GM18526 (cell line): Measurements from ENCODE around the gene HERC2.

Experiments used
- POLR2A ChIP-seq: IDR thresholded peaks from 3 replicates; pipeline ENCODE4 v1.6.1; 2011; ENCODE audit not compliant: insufficient read length; ENCODE audit errors: extremely low read depth

HERC2 gene

DNA sequence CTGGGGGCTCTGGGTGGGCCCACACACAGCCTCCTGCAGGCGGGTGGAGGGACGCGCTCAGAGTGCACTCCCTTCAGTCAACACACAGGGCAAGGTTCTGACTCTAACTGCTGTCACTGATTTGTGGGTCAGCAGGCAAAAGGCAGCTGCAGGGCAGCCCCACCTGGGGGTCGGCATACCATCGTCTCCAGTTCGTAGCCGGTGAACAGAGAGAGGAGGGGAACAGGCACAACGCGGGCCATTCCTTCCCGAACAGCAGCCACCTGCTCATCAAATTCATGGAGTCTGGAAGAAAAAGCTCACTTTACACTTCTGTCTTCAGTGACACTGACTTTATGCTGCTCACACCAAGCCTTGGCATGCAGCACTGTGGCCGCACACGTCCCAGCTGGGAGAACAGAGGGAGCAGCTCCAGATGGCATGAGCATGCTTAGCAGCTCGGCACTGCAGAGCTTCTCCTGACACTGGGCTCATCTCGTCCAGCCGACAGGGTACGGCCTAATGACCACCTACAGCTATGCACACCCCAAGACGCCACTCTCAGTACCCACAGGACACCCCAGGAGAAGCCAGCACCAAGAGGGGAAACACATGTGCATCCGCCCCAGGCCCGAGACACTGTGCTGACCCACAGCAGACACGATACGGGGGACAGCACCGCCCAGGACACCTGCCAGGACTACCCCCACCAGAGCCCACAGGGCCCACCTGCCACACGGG is 208.4 kb downstream of the HERC2 start:
- TF ChIP-seq POLR2A: no peak

DNA sequence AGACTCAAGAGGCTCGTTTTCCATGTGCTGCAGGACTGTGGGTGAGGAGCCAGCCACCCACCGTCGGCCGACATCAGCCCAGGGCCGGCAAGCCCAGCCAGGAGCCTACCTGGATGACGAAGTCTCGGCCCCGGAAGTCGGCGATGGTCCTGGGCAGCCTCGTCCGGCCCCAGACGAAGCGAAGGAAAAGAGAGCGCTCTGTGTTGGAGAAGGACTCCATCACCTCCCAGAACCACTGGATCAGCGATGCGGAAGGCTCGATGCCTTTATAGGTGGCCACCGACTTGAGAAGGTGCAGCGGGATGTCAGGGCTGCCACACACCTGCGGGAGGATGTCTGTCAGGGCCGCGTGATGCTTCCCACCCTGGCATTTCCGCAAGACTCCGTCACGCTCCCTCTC is 209.0 kb downstream of the HERC2 start:
- TF ChIP-seq POLR2A: no peak

DNA sequence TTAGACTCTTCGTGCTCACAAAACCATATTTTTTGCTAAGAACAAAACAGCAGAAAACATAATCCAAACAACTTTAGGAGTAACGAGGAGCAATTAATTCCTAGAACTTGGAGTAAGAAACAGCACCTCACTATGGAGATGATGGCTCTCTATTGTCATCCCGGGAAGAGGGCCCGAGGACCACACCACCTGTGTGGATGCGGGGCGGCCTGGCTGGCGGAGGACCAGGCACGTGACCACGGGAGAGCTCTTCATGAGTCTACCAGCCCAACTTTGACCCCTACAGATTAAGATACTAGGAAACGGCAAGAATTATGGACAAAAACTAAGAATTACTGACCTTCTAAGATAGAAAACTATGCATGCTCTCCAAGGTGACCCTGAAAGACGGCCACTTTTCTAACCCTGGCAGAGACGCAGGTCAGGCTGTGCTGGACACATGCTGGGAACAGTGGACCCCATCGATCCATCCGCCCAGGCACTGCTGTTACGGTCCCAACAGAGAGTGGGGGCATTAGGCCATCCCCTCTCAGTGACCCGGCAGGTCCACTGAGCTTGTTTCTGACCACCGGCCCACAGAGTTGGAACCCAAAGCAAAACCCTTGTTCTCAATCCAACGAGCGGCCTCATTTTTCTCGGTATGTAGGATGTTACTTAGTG is 209.7 kb downstream of the HERC2 start:
- TF ChIP-seq POLR2A: no peak

DNA sequence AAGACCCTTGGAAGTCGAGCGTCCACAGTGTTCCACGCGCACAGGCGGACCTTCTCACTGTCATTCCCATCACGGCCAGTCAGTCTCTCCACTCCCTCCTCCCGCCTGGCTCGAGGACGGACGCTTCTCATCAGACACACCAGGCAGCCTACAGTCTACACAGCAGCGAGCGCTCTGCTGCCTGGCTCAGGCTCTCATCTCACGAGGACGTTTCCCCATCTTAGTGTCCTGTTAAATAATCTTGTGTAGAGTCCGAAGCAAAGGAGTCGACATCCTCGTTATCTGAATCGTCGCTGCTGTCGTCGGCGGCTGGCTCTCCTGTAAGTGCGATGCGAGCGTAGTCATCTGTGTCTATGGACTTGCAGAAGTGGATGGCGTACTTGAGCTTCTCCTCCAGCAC is 210.4 kb downstream of the HERC2 start:
- TF ChIP-seq POLR2A: no peak

DNA sequence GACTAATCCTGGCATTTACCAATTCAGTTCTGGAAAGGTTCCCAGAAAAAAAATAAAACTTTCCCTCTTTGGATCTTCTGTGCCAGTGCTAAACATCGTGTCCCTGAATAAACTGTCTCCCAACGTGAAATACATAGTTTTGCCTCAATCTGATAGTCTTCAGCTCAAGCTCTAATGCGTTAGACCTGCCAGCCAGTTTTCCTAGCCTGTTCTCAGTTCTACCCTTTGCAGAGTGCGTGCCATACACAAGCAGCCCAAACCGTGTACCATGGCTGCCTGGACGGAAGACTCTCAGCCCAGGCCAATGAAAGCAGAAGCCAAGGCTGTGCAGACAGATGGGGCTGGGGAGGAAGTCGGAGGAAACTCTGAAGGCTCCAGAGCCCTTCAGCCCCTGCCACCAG is 211.5 kb downstream of the HERC2 start:
- no peak for TF ChIP-seq POLR2A

DNA sequence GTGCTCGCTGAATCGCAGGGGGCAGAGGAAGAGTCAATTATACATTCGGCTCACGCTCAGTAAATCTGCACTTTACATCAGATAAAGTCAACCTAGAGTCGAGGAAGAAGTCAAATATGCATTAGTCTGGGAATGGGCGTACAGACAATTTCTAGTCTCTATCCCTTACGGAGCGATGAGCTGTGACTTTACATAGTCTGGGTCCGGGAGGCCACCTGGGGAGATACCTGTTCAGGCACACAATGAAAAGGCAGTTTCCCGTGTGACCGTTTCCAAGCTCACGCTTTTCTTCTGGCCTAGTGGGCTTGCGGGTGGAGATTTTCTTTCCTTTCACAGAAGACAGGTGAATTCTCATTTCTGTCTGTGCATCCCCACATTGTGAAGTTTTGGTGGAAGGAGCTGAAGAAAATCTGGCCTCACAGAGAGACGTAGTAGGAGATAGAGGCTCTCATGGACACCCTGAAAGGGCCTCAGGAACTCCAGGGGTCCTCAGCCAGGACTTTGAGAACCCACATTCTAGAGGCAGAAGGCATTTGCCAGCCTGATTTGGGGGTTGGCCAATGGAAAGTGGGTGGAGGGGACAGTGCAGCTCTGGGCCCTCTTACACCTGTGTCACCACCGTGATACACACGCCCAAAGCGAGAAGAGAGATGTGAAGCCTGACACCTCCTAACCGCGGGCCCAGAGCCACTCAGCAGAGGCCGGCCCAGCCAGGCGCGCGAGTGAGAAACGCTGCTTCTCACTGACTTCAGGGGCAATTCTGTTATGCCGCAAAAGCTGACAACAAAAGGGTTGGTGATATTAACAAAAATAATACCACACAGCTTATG is 212.1 kb downstream of the HERC2 start:
- no peak for TF ChIP-seq POLR2A

DNA sequence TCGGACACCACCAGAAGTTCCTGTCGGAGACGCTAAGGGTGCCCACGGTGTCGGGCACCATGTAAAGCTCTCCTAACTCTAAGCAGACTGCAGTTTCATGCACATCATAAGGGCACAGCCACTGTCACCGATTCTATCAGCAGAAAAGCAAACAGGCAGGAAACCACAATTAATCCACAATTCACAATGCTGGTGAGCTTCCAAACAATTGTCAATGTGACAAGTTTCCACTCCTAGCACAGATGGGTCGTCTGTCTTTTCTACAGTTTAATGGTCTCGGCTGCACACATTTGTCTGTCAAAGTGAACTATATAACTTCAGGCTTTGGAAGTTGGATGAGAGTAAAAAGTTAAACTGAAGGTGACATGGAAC is 214.1 kb downstream of the HERC2 start:
- no peak for TF ChIP-seq POLR2A

DNA sequence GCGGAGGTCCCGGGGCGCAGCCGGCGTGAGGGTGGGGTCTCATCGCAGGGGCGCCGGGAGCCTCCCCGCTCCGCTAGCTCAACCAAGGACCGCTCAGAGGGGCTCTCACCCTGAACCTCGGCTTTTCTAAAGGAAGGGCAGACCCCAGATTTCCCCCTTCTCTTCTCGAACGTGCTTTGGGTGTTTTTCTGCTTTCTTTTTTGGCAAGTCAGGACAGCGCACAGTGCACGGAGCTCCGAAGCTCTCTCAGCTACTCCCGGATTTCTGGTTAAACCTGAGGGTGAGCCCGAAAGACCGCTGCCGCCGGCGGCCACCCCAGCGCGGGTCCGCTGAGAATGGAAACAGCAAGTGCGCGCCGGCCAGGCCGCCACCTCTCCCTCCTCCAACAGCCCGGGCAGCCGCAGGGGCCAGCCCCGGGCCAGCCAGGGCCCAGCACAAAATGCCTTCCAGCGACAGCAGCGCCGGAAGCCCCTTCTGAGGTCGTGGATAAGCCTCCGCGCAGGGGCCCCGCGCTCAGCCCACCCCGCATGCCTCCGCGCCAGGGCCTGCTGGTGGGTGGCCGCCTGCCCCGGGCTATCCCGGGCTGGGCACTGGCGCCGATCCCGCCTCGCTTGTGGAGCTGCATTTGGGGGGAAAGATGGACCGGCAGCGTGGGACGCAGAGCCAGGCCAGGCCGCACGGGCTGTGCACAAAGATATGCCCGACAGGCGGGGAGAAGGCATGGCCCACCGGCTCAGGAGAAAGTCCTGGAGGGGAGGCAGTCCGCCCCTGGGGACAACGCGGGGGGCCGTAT is 214.7 kb downstream of the HERC2 start:
- TF ChIP-seq POLR2A: no peak

DNA sequence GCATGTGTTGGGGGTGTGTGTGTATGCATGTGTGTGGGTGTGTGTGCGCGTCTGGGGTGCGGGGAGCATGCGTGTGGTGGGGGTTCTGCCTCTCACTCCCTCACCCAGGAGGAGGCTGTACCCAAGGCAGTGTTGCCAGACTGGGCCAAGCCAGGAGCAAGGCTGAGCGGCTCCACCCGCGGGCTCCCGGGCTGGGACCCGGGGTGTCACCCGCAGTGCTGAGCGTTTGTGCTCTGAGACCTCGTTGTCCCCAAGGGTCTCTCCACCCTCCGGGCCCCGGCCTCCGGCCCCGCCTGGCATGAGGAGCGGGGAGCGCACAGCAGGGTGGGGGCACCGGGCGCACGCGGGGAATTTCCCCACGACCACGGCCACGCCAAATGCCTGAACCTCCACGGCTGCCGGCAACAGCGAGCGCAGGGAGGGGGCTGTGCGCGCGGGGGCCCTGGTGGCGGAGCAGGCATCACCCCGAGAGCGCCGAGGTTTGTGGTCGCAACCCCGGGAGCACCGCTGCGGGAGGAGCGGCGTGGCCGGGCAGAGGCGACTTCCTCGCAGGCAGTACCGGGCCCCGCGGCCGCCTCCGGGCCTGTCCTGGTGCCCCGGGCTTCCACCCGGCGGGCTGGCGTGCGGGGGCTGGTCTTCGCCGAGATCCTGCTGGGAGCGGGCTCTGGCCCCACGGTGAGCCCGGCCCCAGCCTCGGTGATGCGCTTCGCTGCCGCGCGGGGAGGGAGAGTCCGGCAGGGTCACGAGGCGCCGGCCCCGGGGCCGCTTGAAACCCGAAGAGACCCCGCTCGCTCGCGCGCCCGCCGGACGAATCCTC is 215.5 kb downstream of the HERC2 start:
- TF ChIP-seq POLR2A: no peak

DNA sequence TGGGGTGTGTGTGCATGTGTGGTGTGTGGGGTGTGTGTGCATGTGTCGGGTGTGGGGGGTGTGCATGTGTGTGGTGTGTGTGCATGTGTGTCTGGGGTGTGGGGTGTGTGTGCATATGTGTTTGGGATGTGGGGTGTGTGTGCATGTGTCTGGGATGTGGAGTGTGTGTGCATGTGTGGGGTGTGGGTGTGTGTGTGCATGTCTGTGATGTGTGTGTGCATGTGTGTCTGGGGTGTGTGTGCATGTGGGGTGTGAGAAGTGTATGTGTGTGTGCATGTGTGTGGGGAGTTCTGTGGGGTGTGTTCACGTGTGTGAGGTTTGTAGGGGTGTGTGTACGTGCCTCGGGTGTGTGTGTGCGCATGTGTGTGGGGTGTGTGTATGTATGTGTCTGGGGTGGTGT is 216.2 kb downstream of the HERC2 start:
- TF ChIP-seq POLR2A: no peak

DNA sequence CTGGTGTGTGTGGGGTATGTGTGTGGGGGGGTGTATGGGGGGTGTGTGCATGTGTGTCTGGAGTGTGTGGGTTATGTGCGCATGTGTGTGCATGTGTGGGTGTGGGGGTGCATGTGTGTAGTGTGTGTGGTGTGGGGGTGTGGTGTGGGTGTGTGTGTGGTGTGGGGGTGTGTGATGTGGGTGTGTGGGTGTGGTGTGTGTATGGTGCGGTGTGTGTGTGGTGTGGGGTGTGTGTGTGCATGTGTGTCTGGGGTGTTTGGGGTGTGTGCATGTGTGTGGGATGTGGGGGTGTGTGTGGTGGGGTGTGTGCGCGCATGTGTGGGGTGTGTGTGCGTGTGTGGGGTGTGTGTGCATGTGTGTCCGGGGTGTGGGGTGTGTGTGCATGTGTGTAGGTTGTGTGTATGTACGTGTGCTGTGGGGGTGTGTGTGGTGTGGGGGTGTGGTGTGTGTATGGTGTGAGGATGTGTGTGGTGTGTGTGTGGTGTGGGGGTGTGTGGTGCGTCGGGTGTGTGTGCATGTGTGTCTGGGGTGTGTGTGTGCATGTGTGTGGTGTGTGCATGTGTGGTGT is 216.7 kb downstream of the HERC2 start:
- TF ChIP-seq POLR2A: no peak

DNA sequence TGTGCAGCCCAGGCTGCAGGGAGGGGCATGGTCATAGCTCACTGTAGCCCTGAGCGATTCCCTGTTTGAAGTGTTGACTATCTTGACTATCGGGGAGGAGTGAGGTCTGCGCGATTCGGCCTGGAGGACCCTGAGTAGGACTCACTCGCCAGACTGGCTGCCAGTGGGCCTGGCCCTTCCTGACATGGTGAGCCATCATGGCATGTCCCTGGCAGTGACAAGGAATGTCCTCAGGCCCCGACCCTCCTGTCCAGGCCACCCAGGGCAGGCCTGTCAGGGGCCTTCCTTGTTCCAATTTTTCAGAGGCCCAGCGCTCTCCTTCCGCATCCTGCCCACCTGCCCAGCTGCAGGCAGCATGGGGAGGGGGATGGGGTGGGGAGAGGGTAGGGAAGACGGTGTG is 217.7 kb downstream of the HERC2 start:
- no peak for TF ChIP-seq POLR2A

DNA sequence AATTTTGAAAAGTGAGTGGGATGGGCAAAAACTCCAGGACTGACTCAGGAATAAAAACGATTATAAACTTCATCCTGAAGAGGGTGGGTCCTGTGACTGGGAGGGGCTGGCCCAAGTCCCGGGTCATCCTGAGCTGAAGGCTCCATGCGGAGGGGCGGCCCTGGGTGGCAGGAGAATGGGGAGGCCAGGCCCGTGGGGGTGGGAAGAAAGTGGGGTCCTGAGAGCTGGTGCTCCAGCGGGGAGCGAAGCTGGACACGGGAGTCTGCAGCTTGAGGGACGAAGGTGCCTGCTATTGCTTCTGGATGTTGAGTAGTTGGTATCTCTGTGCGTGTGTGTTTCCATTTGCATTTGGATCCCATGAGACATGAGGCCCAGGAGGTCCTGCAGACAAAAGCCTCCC is 218.1 kb downstream of the HERC2 start:
- TF ChIP-seq POLR2A: no peak

DNA sequence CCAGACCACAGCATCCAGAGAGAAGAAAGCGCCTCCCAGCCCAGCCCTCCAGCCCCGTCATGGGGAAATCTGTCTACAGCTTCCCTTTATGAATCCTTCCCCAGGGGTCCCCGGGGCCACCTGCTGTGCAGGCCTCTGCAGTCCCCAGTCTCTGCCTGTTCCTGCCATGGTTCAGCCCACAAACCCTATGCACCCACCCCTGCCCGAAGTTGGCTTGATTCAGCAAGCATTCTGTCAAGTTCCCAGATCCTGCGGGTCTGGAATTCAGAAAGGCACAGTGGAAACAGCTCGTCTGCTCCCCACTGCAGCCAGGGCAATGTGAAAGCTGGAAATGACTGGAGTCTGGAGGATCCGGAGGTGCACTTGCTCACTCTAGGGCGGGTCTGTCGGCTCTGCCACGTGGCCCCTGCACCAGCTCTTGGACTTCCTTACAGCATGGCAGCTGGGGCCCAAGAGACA is 220.0 kb downstream of the HERC2 start:
- TF ChIP-seq POLR2A: no peak

DNA sequence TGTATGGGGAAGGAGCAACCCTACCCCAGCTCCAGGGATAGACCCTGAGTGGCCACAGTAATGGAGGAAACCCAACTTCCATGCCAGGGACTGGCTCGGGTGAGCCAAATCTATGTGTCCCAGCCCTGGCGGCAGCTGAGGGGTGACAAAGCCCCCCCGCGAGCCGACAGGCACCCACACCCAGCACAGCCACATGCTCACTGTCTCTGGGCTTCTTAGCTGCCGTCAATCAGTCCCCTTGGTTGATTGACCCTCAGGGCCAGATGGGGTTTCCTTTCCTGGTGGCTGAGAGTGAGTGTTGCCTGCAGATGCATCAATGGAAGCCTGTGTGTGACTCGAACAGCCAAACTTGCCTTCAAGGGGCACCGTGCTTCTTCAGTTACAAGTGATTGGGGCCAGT is 220.8 kb downstream of the HERC2 start:
- TF ChIP-seq POLR2A: no peak
